ENCODE data around the gene CALHM6.
"Not testable (repeated sequence)": the region's sequence is repeated elsewhere in the genome, so short reads cannot be mapped to it uniquely, and the experiment has no call there.

CALHM6 gene

GRCh38 chr6:116483616-116484015 lies 22.4 kb downstream of the CALHM6 start:
- DNase-seq, result no peak

DNA sequence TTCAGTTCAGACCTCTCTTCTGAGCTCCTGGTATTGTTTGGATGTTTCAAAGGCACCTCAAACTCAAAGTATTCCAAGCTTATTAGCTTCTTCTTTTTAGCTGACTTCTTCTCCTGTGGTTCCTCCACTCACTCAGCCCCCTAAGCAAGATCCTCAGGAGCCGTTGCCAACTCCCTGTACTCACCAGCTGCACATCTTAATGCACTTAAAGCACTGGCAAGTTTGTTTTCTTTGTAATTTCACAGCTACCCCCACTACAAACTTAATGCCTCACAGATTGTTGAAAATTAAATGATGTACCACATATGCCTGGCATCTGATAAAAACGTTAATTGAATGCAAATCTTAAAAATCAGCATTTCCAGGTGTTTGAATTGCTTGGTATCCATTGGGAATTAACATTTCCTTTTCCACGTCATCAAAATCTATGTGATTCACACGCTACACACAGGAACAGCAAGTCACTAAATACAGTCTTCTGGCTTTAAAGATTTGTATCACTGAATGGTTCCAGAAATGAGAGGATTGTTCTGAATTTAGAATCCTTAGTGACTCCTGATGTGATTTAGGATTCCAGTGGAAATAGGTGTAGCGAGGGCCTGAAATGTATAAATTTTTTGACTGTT lies 24.5 kb downstream of the CALHM6 start:
- DNase-seq, result no peak

DNA sequence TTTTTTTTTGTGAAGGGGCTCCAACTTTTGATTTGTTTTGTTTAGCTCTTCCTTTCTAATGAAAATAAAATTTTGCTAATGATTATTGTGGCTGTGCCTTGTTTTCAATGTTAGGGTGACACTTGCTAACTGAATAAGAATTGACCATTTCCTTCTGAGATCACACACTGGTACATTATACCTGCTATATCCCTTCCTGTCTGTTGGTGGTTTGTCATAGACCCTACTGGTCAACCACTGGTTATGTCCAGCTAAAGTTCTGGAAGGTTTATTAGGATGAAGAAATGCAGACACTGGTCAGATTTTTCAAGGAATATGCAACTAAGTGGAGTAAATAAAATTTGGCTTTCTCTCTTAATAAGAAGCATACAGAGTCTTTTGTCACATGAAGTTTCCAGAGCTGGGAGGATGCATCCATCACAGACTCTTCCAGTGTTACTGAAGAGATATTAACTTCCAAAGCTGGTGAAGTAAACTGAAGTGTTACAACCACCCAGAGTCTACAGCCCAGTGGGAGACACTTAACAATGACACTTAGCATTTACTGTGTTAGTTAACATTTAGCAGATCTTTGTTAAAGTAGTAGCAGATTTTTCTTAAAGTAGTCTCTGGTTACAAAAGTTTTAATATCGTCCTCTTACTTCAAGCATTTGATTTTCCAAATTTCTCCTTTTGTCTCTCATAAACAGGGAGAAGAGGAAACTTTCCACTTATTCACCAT lies 30.6 kb downstream of the CALHM6 start:
- DNase-seq, result no peak

GRCh38 chr6:116492331-116493067 lies 31.3 kb downstream of the CALHM6 start:
- DNase-seq, result no peak

GRCh38 chr6:116495161-116495560 lies 34.0 kb downstream of the CALHM6 start:
- DNase-seq, result not testable (repeated sequence)

- DNase-seq, result no peak
Observed at GRCh38 chr6:116497113-116497676, 36.0 kb downstream of the CALHM6 start.

DNA sequence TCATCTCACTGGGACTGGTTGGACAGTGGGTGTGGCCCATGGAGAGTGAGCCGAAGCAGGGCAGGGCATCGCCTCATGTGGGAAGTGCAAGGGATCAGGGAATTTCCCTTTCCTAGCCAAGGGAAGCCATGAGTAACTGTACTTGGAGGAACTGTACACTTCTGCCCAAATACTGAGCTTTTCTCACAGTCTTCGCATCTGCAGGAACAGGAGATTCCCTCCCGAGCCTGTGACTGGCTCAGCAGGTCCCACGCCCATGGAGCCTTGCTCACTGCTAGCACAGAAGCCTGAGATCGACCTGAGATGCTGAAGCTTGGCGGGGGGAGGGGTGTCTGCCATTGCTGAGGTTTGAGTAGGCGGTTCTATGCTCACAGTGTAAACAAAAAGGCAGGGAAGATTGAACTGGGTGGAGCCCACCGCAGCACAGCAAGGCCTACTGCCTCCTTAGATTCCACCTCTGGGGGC lies 39.8 kb downstream of the CALHM6 start:
- DNase-seq, result no peak

DNA sequence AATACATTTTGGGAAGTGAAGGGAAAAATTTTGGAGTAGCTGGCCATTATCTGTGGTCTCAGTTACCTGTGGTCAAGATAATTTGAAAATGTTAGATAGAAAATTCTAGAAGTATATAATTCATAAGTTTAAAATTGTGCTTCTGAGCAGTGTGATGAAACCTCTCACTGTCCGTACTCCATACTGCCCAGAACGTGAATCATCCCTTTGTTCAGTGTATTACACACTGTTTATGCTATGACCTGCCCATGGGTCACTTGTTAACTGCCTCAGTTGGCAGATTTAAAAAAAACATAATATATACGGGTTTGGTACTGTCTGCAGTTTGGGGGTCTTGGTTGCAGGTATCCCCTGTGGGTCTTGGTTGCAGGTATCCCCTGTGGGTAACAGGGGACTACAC lies 46.1 kb downstream of the CALHM6 start:
- DNase-seq, result no peak

GRCh38 chr6:116508527-116508926 lies 47.4 kb downstream of the CALHM6 start:
- no peak for DNase-seq

DNA sequence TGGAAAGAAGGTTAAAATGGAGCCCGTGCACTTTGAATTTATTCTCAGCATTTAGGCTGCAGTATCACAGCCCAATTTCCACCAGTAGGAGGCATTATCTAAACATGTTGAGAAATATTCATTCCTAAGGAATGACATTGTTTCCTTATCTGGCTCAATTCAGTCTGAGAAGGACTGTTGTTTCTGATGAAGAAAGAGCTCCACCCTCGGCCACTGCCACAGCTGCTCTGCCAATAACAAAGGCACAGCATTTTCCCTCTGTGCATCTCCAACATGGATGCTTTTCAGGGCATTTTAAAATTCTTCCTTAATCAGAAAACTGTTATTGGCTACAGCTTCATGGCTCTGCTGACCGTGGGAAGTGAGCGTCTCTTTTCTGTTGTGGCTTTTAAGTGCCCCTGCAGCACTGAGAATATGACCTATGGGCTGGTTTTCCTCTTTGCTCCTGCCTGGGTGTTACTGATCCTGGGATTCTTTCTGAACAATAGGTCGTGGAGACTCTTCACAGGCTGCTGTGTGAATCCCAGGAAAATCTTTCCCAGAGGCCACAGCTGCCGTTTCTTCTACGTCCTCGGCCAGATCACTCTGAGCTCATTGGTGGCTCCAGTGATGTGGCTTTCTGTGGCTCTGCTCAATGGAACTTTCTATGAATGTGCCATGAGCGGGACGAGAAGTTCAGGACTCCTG lies 50.4 kb downstream of the CALHM6 start, which contains the start of gene CALHM5:
Gene CALHM5, plus strand, starts transcription at position 216 of the 687 bp plus-strand sequence. Its CDS starts 58 bp downstream, at position 274.
- no peak for DNase-seq

DNA sequence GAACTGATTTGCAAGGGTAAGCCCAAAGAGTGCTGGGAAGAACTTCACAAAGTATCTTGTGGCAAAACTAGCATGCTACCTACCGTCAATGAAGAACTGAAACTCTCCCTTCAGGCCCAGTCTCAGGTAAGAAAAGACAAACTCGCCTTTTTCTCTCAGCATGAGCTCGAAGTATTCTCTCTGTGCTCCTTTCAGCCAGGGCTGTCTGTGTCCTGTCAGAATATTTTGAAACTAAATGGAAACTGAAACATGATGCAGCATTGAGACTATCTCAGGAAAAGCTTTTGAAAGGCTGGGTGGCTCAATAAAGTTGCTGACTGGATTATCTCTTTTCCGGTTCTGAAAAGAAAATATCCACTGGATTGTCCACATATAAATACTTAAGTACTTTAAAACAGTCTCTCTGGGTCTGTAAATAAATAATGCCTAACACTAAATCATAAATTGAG lies 51.0 kb downstream of the CALHM6 start:
- DNase-seq, result no peak

DNA sequence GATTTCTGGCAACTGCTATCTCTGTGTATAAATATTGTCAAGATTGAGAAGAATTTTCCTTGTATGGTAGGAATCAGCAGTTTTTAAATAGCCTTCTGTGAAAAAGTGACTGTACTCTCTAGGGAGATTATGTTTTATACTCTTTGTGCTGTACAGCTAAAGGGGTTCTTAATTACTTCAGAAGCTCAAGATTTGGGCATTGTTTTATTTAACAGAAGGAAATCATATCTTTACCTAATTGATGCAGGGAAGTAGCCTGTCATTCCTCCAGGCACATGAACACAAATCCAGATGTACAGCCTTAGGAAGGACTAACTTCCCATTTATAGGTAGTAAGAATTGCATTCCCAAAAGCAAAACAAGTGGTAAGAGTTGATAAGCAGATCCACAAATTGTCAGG lies 51.6 kb downstream of the CALHM6 start:
- no peak for DNase-seq

All from NCI-H446 (cell line).